Measurements from ENCODE around the gene CABLES2.
"Not testable (repeated sequence)": the region's sequence is repeated elsewhere in the genome, so short reads cannot be mapped to it uniquely, and the experiment has no call there.

CABLES2 gene

GRCh38 chr20:62433658-62434497 is 26.8 kb upstream of the CABLES2 start:
- DNase-seq = no peak

GRCh38 chr20:62430866-62431447 is 23.9 kb upstream of the CABLES2 start:
- no peak for DNase-seq

GRCh38 chr20:62430311-62430853 is 23.3 kb upstream of the CABLES2 start:
- no peak for DNase-seq

- DNase-seq = no peak
These were observed 22.6 kb upstream of the CABLES2 start for GRCh38 chr20:62429455-62430310.

- DNase-seq = no peak
These were observed 21.6 kb upstream of the CABLES2 start for GRCh38 chr20:62428396-62429295.

GRCh38 chr20:62428002-62428372 is 20.9 kb upstream of the CABLES2 start:
- no peak for DNase-seq

GRCh38 chr20:62427172-62428001 is 20.3 kb upstream of the CABLES2 start, which contains the start of gene RBBP8NL:
TSS of gene RBBP8NL (minus strand) at chr20:62427539. CDS start at chr20:62419647, 7,892 bp downstream.
- DNase-seq = no peak

- no peak for DNase-seq
These were observed 19.6 kb upstream of the CABLES2 start for GRCh38 chr20:62426699-62427131.

GRCh38 chr20:62426059-62426348 is 18.9 kb upstream of the CABLES2 start:
- not testable (repeated sequence) for DNase-seq

- DNase-seq = no peak
These were observed 18.4 kb upstream of the CABLES2 start for GRCh38 chr20:62425281-62426058.

GRCh38 chr20:62424249-62425107 is 17.4 kb upstream of the CABLES2 start:
- no peak for DNase-seq

GRCh38 chr20:62423326-62423706 is 16.2 kb upstream of the CABLES2 start:
- DNase-seq = no peak

GRCh38 chr20:62422636-62423325 is 15.7 kb upstream of the CABLES2 start:
- DNase-seq = no peak

GRCh38 chr20:62421716-62421990 is 14.6 kb upstream of the CABLES2 start:
- DNase-seq = no peak

- no peak for DNase-seq
These were observed 14.0 kb upstream of the CABLES2 start for GRCh38 chr20:62420846-62421715.

GRCh38 chr20:62419759-62420158 is 12.7 kb upstream of the CABLES2 start:
- DNase-seq = no peak

GRCh38 chr20:62418709-62419487 is 11.8 kb upstream of the CABLES2 start:
- DNase-seq = no peak
